Parathyroid adenoma (tissue), 2 donors: ENCODE measurements around the gene CHST3.

Experiments
- H2AFZ ChIP-seq: fragments of 300-600 bp; sonication (generic); one replicate; pipeline ENCODE4 v1.7.0; 2017; ENCODE audit warnings: antibody characterized with exemption, mild to moderate bottlenecking
- H3K27ac ChIP-seq: fragments of 300-600 bp; sonication (generic); one replicate; pipeline ENCODE4 v1.7.0; 2017
- H3K27me3 ChIP-seq: fragments of 300-600 bp; sonication (generic); one replicate; pipeline ENCODE4 v1.7.0; 2017; ENCODE audit warnings: low read length; ENCODE audit not compliant: control insufficient read depth, insufficient read depth
- H3K36me3 ChIP-seq: fragments of 300-600 bp; sonication (generic); one replicate; pipeline ENCODE4 v1.7.0; 2017; ENCODE audit warnings: low read length; ENCODE audit not compliant: control insufficient read depth, insufficient read depth
- H3K4me1 ChIP-seq: fragments of 300-600 bp; sonication (generic); one replicate; pipeline ENCODE4 v1.7.0; 2017; ENCODE audit warnings: control low read depth
- H3K4me2 ChIP-seq: fragments of 300-600 bp; sonication (generic); one replicate; pipeline ENCODE4 v1.7.0; 2017; ENCODE audit warnings: low read length
- H3K4me3 ChIP-seq: fragments of 300-600 bp; sonication (generic); one replicate; pipeline ENCODE4 v1.7.0; 2017; ENCODE audit warnings: low read depth, low read length
- H3K79me2 ChIP-seq: fragments of 300-600 bp; sonication (generic); one replicate; pipeline ENCODE4 v1.7.0; 2017; ENCODE audit warnings: control low read depth
- H3K9ac ChIP-seq: fragments of 300-600 bp; sonication (generic); one replicate; pipeline ENCODE4 v1.7.0; 2017; ENCODE audit warnings: mild to moderate bottlenecking
- H3K9me3 ChIP-seq: fragments of 300-600 bp; sonication (generic); one replicate; pipeline ENCODE4 v1.7.0; 2017; ENCODE audit warnings: low read length; ENCODE audit not compliant: control insufficient read depth
- TF ChIP-seq, protein P1 (sequence below): fragments of 300-600 bp; sonication (generic); IDR thresholded peaks from one replicate; pipeline ENCODE4 v1.7.0; 2017; ENCODE audit warnings: antibody characterized with exemption, mild to moderate bottlenecking
- donor health status: primary hyperparathyroidism.

CHST3 gene

GRCh38 chr10:72039377-72039776 is 75.2 kb downstream of the CHST3 start:
- TF ChIP-seq, protein P1, sequence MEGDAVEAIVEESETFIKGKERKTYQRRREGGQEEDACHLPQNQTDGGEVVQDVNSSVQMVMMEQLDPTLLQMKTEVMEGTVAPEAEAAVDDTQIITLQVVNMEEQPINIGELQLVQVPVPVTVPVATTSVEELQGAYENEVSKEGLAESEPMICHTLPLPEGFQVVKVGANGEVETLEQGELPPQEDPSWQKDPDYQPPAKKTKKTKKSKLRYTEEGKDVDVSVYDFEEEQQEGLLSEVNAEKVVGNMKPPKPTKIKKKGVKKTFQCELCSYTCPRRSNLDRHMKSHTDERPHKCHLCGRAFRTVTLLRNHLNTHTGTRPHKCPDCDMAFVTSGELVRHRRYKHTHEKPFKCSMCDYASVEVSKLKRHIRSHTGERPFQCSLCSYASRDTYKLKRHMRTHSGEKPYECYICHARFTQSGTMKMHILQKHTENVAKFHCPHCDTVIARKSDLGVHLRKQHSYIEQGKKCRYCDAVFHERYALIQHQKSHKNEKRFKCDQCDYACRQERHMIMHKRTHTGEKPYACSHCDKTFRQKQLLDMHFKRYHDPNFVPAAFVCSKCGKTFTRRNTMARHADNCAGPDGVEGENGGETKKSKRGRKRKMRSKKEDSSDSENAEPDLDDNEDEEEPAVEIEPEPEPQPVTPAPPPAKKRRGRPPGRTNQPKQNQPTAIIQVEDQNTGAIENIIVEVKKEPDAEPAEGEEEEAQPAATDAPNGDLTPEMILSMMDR, result no peak
- Histone ChIP-seq H3K9ac (no peak overlapping the region), H2AFZ (no peak overlapping the region), H3K4me3 (no peak overlapping the region), H3K9me3 (no peaks in the 10 kb centered on the region), H3K79me2 (no peaks in the 10 kb centered on the region), H3K4me1 (no peaks in the 10 kb centered on the region), H3K36me3 (no peaks in the 10 kb centered on the region), H3K27me3 (no peaks in the 10 kb centered on the region), H3K4me2 (no peak overlapping the region), H3K27ac (no peak overlapping the region)

GRCh38 chr10:72041491-72041890 is 77.3 kb downstream of the CHST3 start:
- Histone ChIP-seq H3K9me3 (no peaks in the 10 kb centered on the region), H3K4me3 (no peak overlapping the region), H2AFZ (no peak overlapping the region), H3K79me2 (no peaks in the 10 kb centered on the region), H3K36me3 (no peaks in the 10 kb centered on the region), H3K9ac (no peak overlapping the region), H3K27ac (no peak overlapping the region), H3K27me3 (no peaks in the 10 kb centered on the region), H3K4me1 (no peaks in the 10 kb centered on the region), H3K4me2 (no peak overlapping the region)
- TF ChIP-seq, protein P1, result no peak

- H3K9me3 ChIP-seq, result no peaks in the 10 kb centered on the region
- no peak overlapping the region for H3K4me2 ChIP-seq
- H3K4me3 ChIP-seq, result no peak overlapping the region
- H3K79me2 ChIP-seq, result no peaks in the 10 kb centered on the region
- TF ChIP-seq, protein P1, result no peak
- H2AFZ ChIP-seq, result no peak overlapping the region
- H3K27me3 ChIP-seq, result no peaks in the 10 kb centered on the region
- no peaks in the 10 kb centered on the region for H3K4me1 ChIP-seq
- H3K27ac ChIP-seq, result no peak overlapping the region
- no peaks in the 10 kb centered on the region for H3K36me3 ChIP-seq
- H3K9ac ChIP-seq, result no peak overlapping the region
Observed at GRCh38 chr10:72043016-72043834, 79.0 kb downstream of the CHST3 start.

DNA sequence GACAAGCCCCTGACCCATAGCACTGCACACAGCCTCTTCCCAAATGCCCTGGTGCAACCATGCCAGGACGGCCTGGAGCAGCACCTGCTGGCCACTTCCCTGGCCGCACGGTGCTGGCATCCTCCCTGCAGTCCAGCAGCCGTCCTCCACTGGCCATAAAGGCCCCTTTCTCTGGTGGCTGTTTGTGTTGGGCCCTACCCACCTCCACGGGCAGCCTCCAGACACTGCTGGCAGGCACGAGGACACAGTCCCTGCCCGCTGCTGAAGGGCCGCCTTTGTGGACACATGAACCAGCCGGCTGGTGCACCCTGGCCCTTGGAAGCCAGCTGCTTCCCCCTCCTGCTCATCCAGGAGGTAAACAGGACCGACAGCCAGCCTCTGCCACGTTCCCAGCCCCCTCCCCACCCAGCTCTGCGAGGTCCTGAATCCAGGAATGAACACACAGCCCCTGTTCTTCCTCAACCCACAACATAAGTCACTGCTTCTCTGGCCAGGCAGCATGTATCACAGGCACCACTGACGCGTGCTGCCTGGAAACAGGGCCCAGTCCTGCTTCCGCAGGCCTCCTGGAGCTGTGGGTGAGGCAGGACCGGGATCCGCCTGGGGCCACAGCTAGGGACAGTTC is 80.3 kb downstream of the CHST3 start:
- Histone ChIP-seq H3K9me3 (no peaks in the 10 kb centered on the region), H3K4me2 (no peak overlapping the region), H2AFZ (no peak overlapping the region), H3K27me3 (no peaks in the 10 kb centered on the region), H3K4me1 (no peaks in the 10 kb centered on the region), H3K79me2 (no peaks in the 10 kb centered on the region), H3K36me3 (no peaks in the 10 kb centered on the region), H3K4me3 (no peak overlapping the region), H3K27ac (no peak overlapping the region), H3K9ac (no peak overlapping the region)
- TF ChIP-seq, protein P1, result no peak
